Measurements from ENCODE around the gene PMS2.

PMS2 gene

DNA sequence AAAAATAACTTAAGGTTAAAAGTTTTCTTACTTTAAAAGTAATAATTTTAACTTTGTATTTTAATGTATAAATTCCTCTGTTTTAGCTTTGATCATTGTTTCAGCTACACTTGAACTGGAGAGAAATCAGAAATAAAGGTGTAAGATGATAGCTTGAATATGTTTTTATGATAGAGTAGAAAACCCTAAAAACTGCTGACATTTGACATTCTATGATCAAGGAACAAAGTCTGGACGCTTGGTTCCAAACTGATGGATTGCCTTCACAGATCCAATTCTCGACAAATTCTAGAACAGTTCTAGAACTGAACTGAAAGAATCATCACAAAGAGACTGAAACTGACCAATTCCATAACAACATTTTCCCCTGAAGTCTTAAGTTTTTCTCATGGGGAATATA is 22.1 kb upstream of the PMS2 start, which contains the start of gene ANKRD61:
TSS of gene ANKRD61 (plus strand) at position 389 of the 400 bp plus-strand sequence. CDS start at position 389, 0 bp downstream.
- Histone ChIP-seq H3K9me3 (ENCODE audit: control insufficient read depth in 1 of 2, low read length in 2 of 2) (no peaks in the 10 kb centered on the region), H3K36me3 (ENCODE audit: control insufficient read depth in 1 of 2, insufficient read depth in 2 of 2, low read length in 2 of 2) (peaks cover 37 to 70% of the 10 kb centered on the region in 2 donors), H3K27me3 (ENCODE audit: low read depth, low read length) (no peaks in the 10 kb centered on the region), H3K27ac (ENCODE audit: low read length) (no peak within 1 kb of the TSS), H3K4me3 (ENCODE audit: low read depth in 1 of 2, low read length in 2 of 2) (no peak within 1 kb of the TSS), H3K4me1 (ENCODE audit: control insufficient read depth in 1 of 2, insufficient read depth in 2 of 2, low read length in 2 of 2) (no peaks in the 10 kb centered on the region)

- Histone ChIP-seq H3K27me3 (ENCODE audit: low read depth, low read length) (no peaks in the 10 kb centered on the region), H3K36me3 (ENCODE audit: control insufficient read depth in 1 of 2, insufficient read depth in 2 of 2, low read length in 2 of 2) (peaks cover 29 to 73% of the 10 kb centered on the region in 2 donors), H3K4me1 (ENCODE audit: control insufficient read depth in 1 of 2, insufficient read depth in 2 of 2, low read length in 2 of 2) (no peaks in the 10 kb centered on the region), H3K27ac (ENCODE audit: low read length) (no peak overlapping the region), H3K4me3 (ENCODE audit: low read depth in 1 of 2, low read length in 2 of 2) (no peak overlapping the region), H3K9me3 (ENCODE audit: control insufficient read depth in 1 of 2, low read length in 2 of 2) (no peaks in the 10 kb centered on the region)
Observed at GRCh38 chr7:6028563-6028962, 19.7 kb upstream of the PMS2 start.

DNA sequence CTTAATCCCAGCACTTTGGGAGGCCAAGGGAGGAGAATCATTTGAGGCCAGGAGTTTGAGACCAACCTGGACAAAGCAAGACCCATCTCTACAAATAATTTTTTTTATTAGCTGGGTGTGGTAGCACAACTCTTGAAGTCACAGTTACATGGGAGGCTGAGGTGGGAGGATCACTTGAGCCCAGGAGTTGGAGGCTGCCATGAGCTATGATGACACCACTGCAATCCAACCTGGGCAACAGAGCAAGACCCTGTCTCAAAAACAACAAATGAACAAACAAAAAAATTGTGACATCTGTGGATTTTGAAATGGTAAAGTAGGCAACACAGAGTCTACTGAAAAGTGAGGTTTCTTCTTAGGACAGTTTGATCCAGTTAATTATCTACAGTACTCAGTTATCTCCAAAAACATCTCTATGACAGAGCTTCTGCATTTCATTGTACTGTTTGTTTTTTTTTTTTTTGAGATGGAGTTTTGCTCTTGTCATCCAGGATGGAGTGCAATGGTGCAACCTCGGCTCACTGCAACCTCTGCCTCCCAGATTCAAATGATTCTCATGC is 19.0 kb upstream of the PMS2 start:
- Histone ChIP-seq H3K4me1 (ENCODE audit: control insufficient read depth in 1 of 2, insufficient read depth in 2 of 2, low read length in 2 of 2) (no peaks in the 10 kb centered on the region), H3K27me3 (ENCODE audit: low read depth, low read length) (no peaks in the 10 kb centered on the region), H3K9me3 (ENCODE audit: control insufficient read depth in 1 of 2, low read length in 2 of 2) (no peaks in the 10 kb centered on the region), H3K27ac (ENCODE audit: low read length) (no peak overlapping the region), H3K4me3 (ENCODE audit: low read depth in 1 of 2, low read length in 2 of 2) (no peak overlapping the region), H3K36me3 (ENCODE audit: control insufficient read depth in 1 of 2, insufficient read depth in 2 of 2, low read length in 2 of 2) (peaks cover 36 to 75% of the 10 kb centered on the region in 2 donors)

GRCh38 chr7:6026820-6027311 is 18.0 kb upstream of the PMS2 start:
- Histone ChIP-seq H3K27me3 (ENCODE audit: low read depth, low read length) (no peaks in the 10 kb centered on the region), H3K4me3 (ENCODE audit: low read depth in 1 of 2, low read length in 2 of 2) (peak overlapping the region in 1 of 2 donors; percentile 38), H3K9me3 (ENCODE audit: control insufficient read depth in 1 of 2, low read length in 2 of 2) (no peaks in the 10 kb centered on the region), H3K36me3 (ENCODE audit: control insufficient read depth in 1 of 2, insufficient read depth in 2 of 2, low read length in 2 of 2) (peaks cover 41 to 79% of the 10 kb centered on the region in 2 donors), H3K4me1 (ENCODE audit: control insufficient read depth in 1 of 2, insufficient read depth in 2 of 2, low read length in 2 of 2) (no peaks in the 10 kb centered on the region), H3K27ac (ENCODE audit: low read length) (peak overlapping the region; percentile 84)

DNA sequence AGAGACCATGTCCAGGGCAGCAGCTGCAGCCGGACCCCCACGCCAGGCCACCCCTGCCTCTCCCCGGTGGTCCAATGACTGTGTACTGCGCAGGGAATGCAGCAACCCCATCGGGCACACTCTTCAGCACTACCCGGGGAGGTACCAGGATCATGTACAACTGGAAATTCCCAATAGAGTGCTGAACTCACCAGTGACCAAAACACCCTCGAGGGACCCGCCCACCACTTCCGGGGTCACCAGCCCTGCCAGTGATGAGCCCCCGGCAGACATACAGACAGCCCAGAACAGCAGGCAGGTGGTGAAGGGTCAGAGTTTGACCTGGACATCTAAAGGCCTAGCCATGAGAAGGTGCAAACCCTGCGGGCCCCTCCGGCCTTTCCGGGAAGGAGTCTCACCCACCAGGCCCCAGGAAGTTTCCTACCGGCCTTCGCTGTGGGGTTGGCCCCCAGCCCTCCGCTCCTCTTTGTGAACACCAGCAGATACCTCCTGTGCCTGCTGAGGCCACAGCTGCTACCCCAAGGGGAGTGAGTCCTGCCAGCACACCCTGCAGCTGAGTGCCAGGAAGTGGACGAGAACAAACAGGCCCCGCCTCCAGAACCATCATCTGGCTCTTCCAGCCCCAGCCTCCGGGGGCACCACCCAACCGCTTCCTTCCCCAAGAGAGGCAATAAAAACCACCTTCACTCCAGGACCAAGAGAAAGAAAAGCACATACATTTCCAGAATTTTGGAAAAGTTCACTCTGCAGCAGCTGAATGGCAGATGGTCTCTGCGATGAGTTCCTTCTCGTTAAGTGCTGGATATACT is 17.4 kb upstream of the PMS2 start:
- peaks cover 40 to 83% of the 10 kb centered on the region in 2 donors for H3K36me3 ChIP-seq (ENCODE audit: control insufficient read depth in 1 of 2, insufficient read depth in 2 of 2, low read length in 2 of 2)

GRCh38 chr7:6023974-6024435 is 15.2 kb upstream of the PMS2 start:
- Histone ChIP-seq H3K27me3 (ENCODE audit: low read depth, low read length) (no peaks in the 10 kb centered on the region), H3K27ac (ENCODE audit: low read length) (peak overlapping the region; percentile 0), H3K4me3 (ENCODE audit: low read depth in 1 of 2, low read length in 2 of 2) (no peak overlapping the region), H3K9me3 (ENCODE audit: control insufficient read depth in 1 of 2, low read length in 2 of 2) (no peaks in the 10 kb centered on the region), H3K4me1 (ENCODE audit: control insufficient read depth in 1 of 2, insufficient read depth in 2 of 2, low read length in 2 of 2) (no peaks in the 10 kb centered on the region), H3K36me3 (ENCODE audit: control insufficient read depth in 1 of 2, insufficient read depth in 2 of 2, low read length in 2 of 2) (peaks cover 50 to 93% of the 10 kb centered on the region in 2 donors)

More for the DNA sequence above, 17.4 kb upstream of the PMS2 start:
- Histone ChIP-seq H3K27ac (ENCODE audit: low read length) (peak overlapping the region; percentile 84), H3K4me1 (ENCODE audit: control insufficient read depth in 1 of 2, insufficient read depth in 2 of 2, low read length in 2 of 2) (no peaks in the 10 kb centered on the region), H3K9me3 (ENCODE audit: control insufficient read depth in 1 of 2, low read length in 2 of 2) (no peaks in the 10 kb centered on the region), H3K4me3 (ENCODE audit: low read depth in 1 of 2, low read length in 2 of 2) (peak overlapping the region; percentile 9 to 38), H3K27me3 (ENCODE audit: low read depth, low read length) (no peaks in the 10 kb centered on the region)

DNA sequence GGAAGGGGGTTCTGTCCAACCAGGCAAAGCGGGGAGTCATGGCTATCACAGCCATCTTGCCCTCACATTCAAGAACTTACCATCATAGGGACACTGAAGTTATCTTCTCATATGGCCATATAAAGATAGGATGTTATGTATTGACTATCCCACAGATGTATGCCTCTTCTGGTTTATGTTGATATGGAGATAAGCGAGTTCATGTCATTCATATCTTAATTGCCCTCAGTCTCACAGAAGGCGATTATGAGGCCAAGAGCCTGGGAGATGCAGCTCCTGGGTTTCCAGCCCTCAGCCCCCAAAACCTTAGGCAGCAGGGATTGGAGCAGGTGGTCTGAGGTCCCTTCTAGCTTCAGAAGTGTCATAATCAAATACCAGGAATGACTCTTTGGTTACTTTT is 13.9 kb upstream of the PMS2 start:
- peaks cover 46 to 91% of the 10 kb centered on the region in 2 donors for H3K36me3 ChIP-seq (ENCODE audit: control insufficient read depth in 1 of 2, insufficient read depth in 2 of 2, low read length in 2 of 2)
- no peaks in the 10 kb centered on the region for H3K9me3 ChIP-seq (ENCODE audit: control insufficient read depth in 1 of 2, low read length in 2 of 2)
- no peak overlapping the region for H3K4me3 ChIP-seq (ENCODE audit: low read depth in 1 of 2, low read length in 2 of 2)
- no peak overlapping the region for H3K27ac ChIP-seq (ENCODE audit: low read length)
- no peaks in the 10 kb centered on the region for H3K27me3 ChIP-seq (ENCODE audit: low read depth, low read length)
- no peaks in the 10 kb centered on the region for H3K4me1 ChIP-seq (ENCODE audit: control insufficient read depth in 1 of 2, insufficient read depth in 2 of 2, low read length in 2 of 2)

DNA sequence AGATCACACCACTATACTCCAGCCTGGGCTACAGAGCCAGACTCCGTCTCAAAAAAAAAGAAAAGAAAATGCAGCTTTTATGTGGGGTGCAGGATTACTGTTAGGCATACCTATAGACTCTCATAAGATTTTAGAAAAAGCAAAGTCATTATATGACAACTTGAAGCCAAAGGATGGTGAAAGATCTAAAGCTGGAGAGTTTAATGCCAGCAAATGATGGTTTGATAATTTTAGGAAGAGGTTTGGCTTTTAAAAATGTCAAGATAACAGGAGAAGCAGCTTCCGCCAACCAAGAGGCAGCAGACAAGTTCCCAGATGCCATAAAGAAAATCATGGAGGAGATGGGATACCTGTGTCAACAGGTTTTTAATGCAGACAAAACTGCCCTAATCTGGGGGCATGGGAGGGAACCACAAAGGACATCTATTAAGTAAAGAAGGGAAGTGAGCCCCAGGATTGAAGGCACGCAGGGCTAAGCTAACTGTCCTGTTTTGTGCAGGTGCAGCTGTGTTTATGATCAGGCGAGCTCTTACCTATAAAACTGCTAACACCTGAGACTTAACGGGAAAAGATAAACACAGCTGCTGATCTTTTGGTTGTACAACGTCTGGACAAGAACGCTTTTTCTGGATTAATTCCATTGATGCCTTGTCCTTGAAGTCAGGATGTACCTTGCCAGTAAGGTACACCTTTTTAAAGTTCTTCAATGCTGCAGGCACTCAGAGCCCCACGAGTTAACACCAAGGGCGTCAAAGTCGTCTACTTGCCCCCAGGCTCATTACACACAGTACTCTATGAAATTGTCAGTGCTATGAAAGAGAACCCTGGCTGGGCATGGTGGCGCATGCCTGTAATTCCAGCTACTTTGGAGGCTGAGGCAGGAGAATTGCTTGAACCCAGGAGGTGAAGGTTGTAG is 11.8 kb upstream of the PMS2 start:
- Histone ChIP-seq H3K27me3 (ENCODE audit: low read depth, low read length) (no peaks in the 10 kb centered on the region), H3K4me3 (ENCODE audit: low read depth in 1 of 2, low read length in 2 of 2) (no peak overlapping the region), H3K27ac (ENCODE audit: low read length) (no peak overlapping the region), H3K36me3 (ENCODE audit: control insufficient read depth in 1 of 2, insufficient read depth in 2 of 2, low read length in 2 of 2) (peaks cover 63 to 88% of the 10 kb centered on the region in 2 donors), H3K9me3 (ENCODE audit: control insufficient read depth in 1 of 2, low read length in 2 of 2) (no peaks in the 10 kb centered on the region), H3K4me1 (ENCODE audit: control insufficient read depth in 1 of 2, insufficient read depth in 2 of 2, low read length in 2 of 2) (peaks cover 0 to 9% of the 10 kb centered on the region in 2 donors)

GRCh38 chr7:6016653-6016966 is 7.8 kb upstream of the PMS2 start:
- Histone ChIP-seq H3K27me3 (ENCODE audit: low read depth, low read length) (no peaks in the 10 kb centered on the region), H3K4me1 (ENCODE audit: control insufficient read depth in 1 of 2, insufficient read depth in 2 of 2, low read length in 2 of 2) (peaks cover 0 to 23% of the 10 kb centered on the region in 2 donors), H3K9me3 (ENCODE audit: control insufficient read depth in 1 of 2, low read length in 2 of 2) (no peaks in the 10 kb centered on the region), H3K36me3 (ENCODE audit: control insufficient read depth in 1 of 2, insufficient read depth in 2 of 2, low read length in 2 of 2) (peaks cover 35 to 53% of the 10 kb centered on the region in 2 donors), H3K4me3 (ENCODE audit: low read depth in 1 of 2, low read length in 2 of 2) (no peak overlapping the region), H3K27ac (ENCODE audit: low read length) (no peak overlapping the region)

- Histone ChIP-seq H3K9me3 (ENCODE audit: control insufficient read depth in 1 of 2, low read length in 2 of 2) (no peaks in the 10 kb centered on the region), H3K36me3 (ENCODE audit: control insufficient read depth in 1 of 2, insufficient read depth in 2 of 2, low read length in 2 of 2) (peaks cover 33 to 53% of the 10 kb centered on the region in 2 donors), H3K4me1 (ENCODE audit: control insufficient read depth in 1 of 2, insufficient read depth in 2 of 2, low read length in 2 of 2) (peaks cover 0 to 27% of the 10 kb centered on the region in 2 donors), H3K27ac (ENCODE audit: low read length) (peak overlapping the region; percentile 49), H3K27me3 (ENCODE audit: low read depth, low read length) (no peaks in the 10 kb centered on the region), H3K4me3 (ENCODE audit: low read depth in 1 of 2, low read length in 2 of 2) (no peak overlapping the region)
Observed at GRCh38 chr7:6015917-6016652, 7.2 kb upstream of the PMS2 start.

All from muscle layer of duodenum (tissue), 2 donors.